Motor neuron (in vitro differentiated cells): ENCODE data around the gene DAP. TPM values are rescaled to one million over a fixed set of nuclear protein-coding genes. Genes with fewer than 3 reads are reported as not detected.

Experiments
- ATAC-seq, 8 experiments: fragments of 200-7000 bp; cut with Tn5 transposase; replicated peaks in 6 of 8; 2 replicates each; pipeline ENCODE4 v1.8.0; 2021; ENCODE audit warnings: mild to moderate bottlenecking in 8 of 8, moderate library complexity in 8 of 8
- H3K27ac ChIP-seq, 2 donors: fragments of 250-450 bp; sonication (Bioruptor Pico); 2 replicates each; pipeline ENCODE4 v1.9.0; 2021; ENCODE audit warnings: antibody characterized with exemption in 2 of 2, mild to moderate bottlenecking in 2 of 2, moderate library complexity in 1 of 2
- H3K4me1 ChIP-seq, 2 donors: fragments of 250-450 bp; sonication (Bioruptor Pico); replicated peaks in 1 of 2; 2 replicates each; pipeline ENCODE4 v1.6.1; 2021; ENCODE audit warnings: antibody characterized with exemption in 2 of 2, mild to moderate bottlenecking in 2 of 2, moderate library complexity in 1 of 2
- H3K4me3 ChIP-seq, 5 donors: fragments of 250-450 bp; sonication (Bioruptor Pico); 2 replicates each; pipeline ENCODE4 v1.9.0; 2021; ENCODE audit warnings: antibody characterized with exemption in 5 of 5, mild to moderate bottlenecking in 5 of 5, moderate library complexity in 4 of 5
- WGBS, 10 experiments: fragments of 450-650 bp; shearing (Covaris generic); methylation state at CpG; one replicate each; pipeline ENCODE4 v1.0.0; 2022; 5-methylcytosine and 5-hydroxymethylcytosine counted together
- in situ Hi-C, 9 experiments: fragments of 400-800 bp; cut with MboI; loops; one replicate each; pipeline ENCODE4 v1.15.0; 2021; ENCODE audit warnings: low sequenced_read_pairs in 9 of 9, low pct_unique_long_range_greater_than_20kb in 2 of 9; ENCODE audit not compliant: unreplicated experiment in 9 of 9
- total RNA-seq, 8 experiments: library from RNA; unstranded; fragments of 300-600 nt; gene quantifications; 2 replicates each; pipeline versions ENCODE4 v1.2.3 to v1.2.4, GENCODE V29; 2022

The DAP gene
- total RNA-seq, 8 experiments from 2014 or later = 14.3 to 75.1 (median 38.9) TPM

GRCh38 chr5:10709933-10710332, 51.1 kb downstream of the DAP start:
- no peak overlapping the region for H3K27ac ChIP-seq
- in situ Hi-C loops = no loop called here
- no peak overlapping the region for H3K4me3 ChIP-seq
- ATAC-seq = no peak
- 75 to 100% (median 83%) methylated on average over 1 to 3 of the region's 8 CpGs; no CpG with 5 or more reads in 7 of the 10 experiments for WGBS, 10 experiments
- H3K4me1 ChIP-seq = no peaks in the 10 kb centered on the region

GRCh38 chr5:10709409-10709808, 51.6 kb downstream of the DAP start:
- WGBS, 10 experiments = 60 to 100% (median 100%) methylated on average over 1 to 2 of the region's 4 CpGs; no CpG with 5 or more reads in 5 of the 10 experiments
- H3K4me1 ChIP-seq = no peaks in the 10 kb centered on the region
- no peak overlapping the region for H3K27ac ChIP-seq
- ATAC-seq = peak in 1 of 8 experiments; percentile 29
- H3K4me3 ChIP-seq = no peak overlapping the region
- in situ Hi-C loops = no loop called here

- no peak for ATAC-seq
- Histone ChIP-seq H3K27ac (no peak overlapping the region), H3K4me1 (no peaks in the 10 kb centered on the region), H3K4me3 (no peak overlapping the region)
- in situ Hi-C loops = no loop called here
- 57 to 100% (median 90%) methylated on average over 1 to 7 of the region's 10 CpGs; no CpG with 5 or more reads in 1 of the 10 experiments for WGBS, 10 experiments
Measured at GRCh38 chr5:10708189-10708944, 52.7 kb downstream of the DAP start.

GRCh38 chr5:10707198-10708142, 53.6 kb downstream of the DAP start:
- ATAC-seq = no peak
- Histone ChIP-seq H3K4me1 (no peaks in the 10 kb centered on the region), H3K27ac (no peak overlapping the region), H3K4me3 (no peak overlapping the region)
- in situ Hi-C loops = no loop called here
- WGBS, 10 experiments = 7 to 100% (median 90%) methylated on average over 2 to 10 of the region's 13 CpGs; no CpG with 5 or more reads in 1 of the 10 experiments

GRCh38 chr5:10706326-10706725, 54.7 kb downstream of the DAP start:
- no peaks in the 10 kb centered on the region for H3K4me1 ChIP-seq
- 80 to 100% (median 95%) methylated on average over 1 to 4 of the region's 4 CpGs; no CpG with 5 or more reads in 1 of the 10 experiments for WGBS, 10 experiments
- no peak for ATAC-seq
- no peak overlapping the region for H3K4me3 ChIP-seq
- H3K27ac ChIP-seq = no peak overlapping the region
- in situ Hi-C loops = no loop called here

GRCh38 chr5:10705747-10706146, 55.3 kb downstream of the DAP start:
- in situ Hi-C loops = no loop called here
- 53 to 100% (median 100%) methylated on average over 1 to 2 of the region's 2 CpGs; no CpG with 5 or more reads in 4 of the 10 experiments for WGBS, 10 experiments
- peak in 2 of 8 experiments; percentile 51 to 52 for ATAC-seq
- no peak overlapping the region for H3K27ac ChIP-seq
- H3K4me3 ChIP-seq = no peak overlapping the region
- no peaks in the 10 kb centered on the region for H3K4me1 ChIP-seq

GRCh38 chr5:10704949-10705621, 55.9 kb downstream of the DAP start:
- in situ Hi-C loops = no loop called here
- WGBS, 10 experiments = 40 to 100% (median 88%) methylated on average over 1 to 7 of the region's 10 CpGs; no CpG with 5 or more reads in 1 of the 10 experiments
- Histone ChIP-seq H3K27ac (no peak overlapping the region), H3K4me3 (no peak overlapping the region), H3K4me1 (no peaks in the 10 kb centered on the region)
- peak in 3 of 8 experiments; percentile 45 to 62 (median 57) for ATAC-seq

- in situ Hi-C loops = no loop called here
- Histone ChIP-seq H3K27ac (no peak overlapping the region), H3K4me1 (no peaks in the 10 kb centered on the region), H3K4me3 (no peak overlapping the region)
- WGBS, 10 experiments = 71 to 100% (median 93%) methylated on average over 1 to 5 of the region's 5 CpGs; no CpG with 5 or more reads in 2 of the 10 experiments
- no peak for ATAC-seq
Measured at GRCh38 chr5:10703676-10704075, 57.4 kb downstream of the DAP start.

GRCh38 chr5:10702911-10703491, 58.0 kb downstream of the DAP start:
- ATAC-seq = no peak
- 65 to 100% (median 80%) methylated on average over 1 to 6 of the region's 7 CpGs for WGBS, 10 experiments

GRCh38 chr5:10702040-10702629, 58.9 kb downstream of the DAP start:
- H3K4me1 ChIP-seq = no peaks in the 10 kb centered on the region
- WGBS, 10 experiments = 38 to 100% (median 94%) methylated on average over 1 to 8 of the region's 9 CpGs; no CpG with 5 or more reads in 3 of the 10 experiments
- H3K4me3 ChIP-seq = no peak overlapping the region
- in situ Hi-C loops = no loop called here
- H3K27ac ChIP-seq = no peak overlapping the region
- peak in 1 of 8 experiments; percentile 11 for ATAC-seq

More at GRCh38 chr5:10702911-10703491, 58.0 kb downstream of the DAP start:
- Histone ChIP-seq H3K4me1 (no peaks in the 10 kb centered on the region), H3K27ac (no peak overlapping the region), H3K4me3 (no peak overlapping the region)
- in situ Hi-C loops = no loop called here

GRCh38 chr5:10701567-10702039, 59.4 kb downstream of the DAP start:
- peak in 2 of 8 experiments; percentile 31 to 52 for ATAC-seq
- Histone ChIP-seq H3K4me1 (no peaks in the 10 kb centered on the region), H3K4me3 (no peak overlapping the region), H3K27ac (no peak overlapping the region)
- in situ Hi-C loops = no loop called here
- WGBS, 10 experiments = 0 to 100% (median 93%) methylated on average over 1 to 2 of the region's 6 CpGs; no CpG with 5 or more reads in 2 of the 10 experiments

- no peak for ATAC-seq
- Histone ChIP-seq H3K27ac (no peak overlapping the region), H3K4me3 (no peak overlapping the region), H3K4me1 (no peaks in the 10 kb centered on the region)
- 77 to 100% (median 93%) methylated on average over 2 to 4 of the region's 7 CpGs; no CpG with 5 or more reads in 5 of the 10 experiments for WGBS, 10 experiments
- in situ Hi-C loops = no loop called here
Measured at GRCh38 chr5:10700516-10700915, 60.5 kb downstream of the DAP start.
